ENCODE measurements around the gene LACRT. TPM values are rescaled to one million over a fixed set of nuclear protein-coding genes. Genes with fewer than 3 reads are reported as not detected.

Gene LACRT
- total and polyA plus RNA-seq, 4 donors = not detected

DNA sequence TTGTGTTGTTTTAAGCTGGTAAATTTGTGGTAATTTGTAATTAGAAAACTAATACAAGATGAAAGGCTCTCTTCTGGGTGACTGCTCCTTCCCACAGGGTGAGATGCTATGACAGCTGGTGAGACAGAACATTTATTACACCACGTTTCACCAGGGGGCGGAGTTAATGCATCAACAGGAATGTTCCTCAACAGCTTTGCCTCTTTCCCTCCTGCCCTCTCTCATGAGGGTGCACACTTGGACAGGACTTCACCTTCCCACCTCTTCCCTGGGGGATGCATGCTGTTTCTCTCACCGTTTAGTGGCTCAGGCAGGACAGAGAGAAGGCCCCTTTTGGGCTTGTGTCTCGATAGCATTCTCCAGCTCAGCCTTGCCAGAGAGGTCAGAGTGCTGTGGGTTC is 32.9 kb downstream of the LACRT start:
- H3K36me3 ChIP-seq (ENCODE audit: control insufficient read depth in 4 of 4, insufficient read depth in 3 of 4, low read depth in 1 of 4, low read length in 3 of 4) = no peaks in the 10 kb centered on the region
- no peaks in the 10 kb centered on the region for H3K27me3 ChIP-seq (ENCODE audit: control insufficient read depth in 4 of 4, insufficient read depth in 4 of 4, low read length in 3 of 4)
- 63% methylated on average over 4 of the region's 4 CpGs for WGBS
- H3K4me3 ChIP-seq (ENCODE audit: low read depth in 1 of 3, low read length in 3 of 3) = no peak overlapping the region
- no peaks in the 10 kb centered on the region for H3K9me3 ChIP-seq (ENCODE audit: control insufficient read depth in 4 of 4, low read length in 3 of 4)
- H3K27ac ChIP-seq (ENCODE audit: low read depth in 1 of 2, low read length in 2 of 2) = no peak overlapping the region
- H3K4me1 ChIP-seq (ENCODE audit: control insufficient read depth in 4 of 4, insufficient read depth in 4 of 4, low read length in 3 of 4) = peaks cover 0 to 3% (median 0%) of the 10 kb centered on the region in 4 donors
- DNase-seq (ENCODE audit: low spot score) = no peak
- no peak for TF ChIP-seq RAD21 (IDR thresholded peaks at IDR 0.05)
- no peak for TF ChIP-seq ATF3 (IDR thresholded peaks at IDR 0.05)
- no peak for TF ChIP-seq FOXA1 (IDR thresholded peaks at IDR 0.05)
- no peak for TF ChIP-seq HNF4A (conservative IDR thresholded peaks at IDR 0.05)
- no peak overlapping the region for H3K9ac ChIP-seq (ENCODE audit: low read depth in 1 of 2, low read length in 2 of 2)

DNA sequence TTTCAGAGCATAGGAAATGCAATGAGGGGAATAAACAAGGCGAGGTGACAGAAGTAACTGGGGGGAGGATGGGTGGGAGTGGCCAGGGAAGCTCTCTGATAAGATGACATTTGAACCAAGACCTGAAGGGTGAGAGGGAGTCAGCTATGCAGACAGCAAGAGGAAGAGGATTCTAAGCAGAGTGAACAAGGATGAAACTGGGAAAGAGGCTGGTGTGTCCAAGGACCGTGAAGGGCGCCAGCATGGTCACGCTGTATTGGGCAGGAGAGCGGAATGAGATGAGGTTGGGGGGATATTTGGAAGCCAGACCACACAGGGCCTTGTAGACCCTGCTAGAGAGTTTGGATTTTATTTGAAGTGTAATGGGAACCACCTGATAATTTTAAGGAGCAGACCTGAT is 35.7 kb downstream of the LACRT start:
- H3K4me1 ChIP-seq (ENCODE audit: control insufficient read depth in 4 of 4, insufficient read depth in 4 of 4, low read length in 3 of 4) = peaks cover 0 to 9% (median 1%) of the 10 kb centered on the region in 4 donors
- no peaks in the 10 kb centered on the region for H3K36me3 ChIP-seq (ENCODE audit: control insufficient read depth in 4 of 4, insufficient read depth in 3 of 4, low read depth in 1 of 4, low read length in 3 of 4)
- H3K27ac ChIP-seq (ENCODE audit: low read depth in 1 of 2, low read length in 2 of 2) = no peak overlapping the region
- DNase-seq (ENCODE audit: low spot score) = no peak
- no peaks in the 10 kb centered on the region for H3K27me3 ChIP-seq (ENCODE audit: control insufficient read depth in 4 of 4, insufficient read depth in 4 of 4, low read length in 3 of 4)
- H3K4me3 ChIP-seq (ENCODE audit: low read depth in 1 of 3, low read length in 3 of 3) = no peak overlapping the region
- H3K9ac ChIP-seq (ENCODE audit: low read depth in 1 of 2, low read length in 2 of 2) = no peak overlapping the region
- TF ChIP-seq HNF4A (conservative IDR thresholded peaks at IDR 0.05) (no peak), JUND (IDR thresholded peaks at IDR 0.05) (no peak), REST (IDR thresholded peaks at IDR 0.05) (no peak), FOXA2 (IDR thresholded peaks at IDR 0.05) (no peak), ATF3 (IDR thresholded peaks at IDR 0.05) (no peak), FOXA1 (IDR thresholded peaks at IDR 0.05) (no peak), ZBTB33 (IDR thresholded peaks at IDR 0.05) (no peak), SP1 (IDR thresholded peaks at IDR 0.05) (no peak), EGR1 (IDR thresholded peaks at IDR 0.05; ENCODE audit: low read depth in 2 of 2) (no peak)
- TF ChIP-seq, protein P1, sequence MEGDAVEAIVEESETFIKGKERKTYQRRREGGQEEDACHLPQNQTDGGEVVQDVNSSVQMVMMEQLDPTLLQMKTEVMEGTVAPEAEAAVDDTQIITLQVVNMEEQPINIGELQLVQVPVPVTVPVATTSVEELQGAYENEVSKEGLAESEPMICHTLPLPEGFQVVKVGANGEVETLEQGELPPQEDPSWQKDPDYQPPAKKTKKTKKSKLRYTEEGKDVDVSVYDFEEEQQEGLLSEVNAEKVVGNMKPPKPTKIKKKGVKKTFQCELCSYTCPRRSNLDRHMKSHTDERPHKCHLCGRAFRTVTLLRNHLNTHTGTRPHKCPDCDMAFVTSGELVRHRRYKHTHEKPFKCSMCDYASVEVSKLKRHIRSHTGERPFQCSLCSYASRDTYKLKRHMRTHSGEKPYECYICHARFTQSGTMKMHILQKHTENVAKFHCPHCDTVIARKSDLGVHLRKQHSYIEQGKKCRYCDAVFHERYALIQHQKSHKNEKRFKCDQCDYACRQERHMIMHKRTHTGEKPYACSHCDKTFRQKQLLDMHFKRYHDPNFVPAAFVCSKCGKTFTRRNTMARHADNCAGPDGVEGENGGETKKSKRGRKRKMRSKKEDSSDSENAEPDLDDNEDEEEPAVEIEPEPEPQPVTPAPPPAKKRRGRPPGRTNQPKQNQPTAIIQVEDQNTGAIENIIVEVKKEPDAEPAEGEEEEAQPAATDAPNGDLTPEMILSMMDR (IDR thresholded peaks at IDR 0.05; ENCODE audit: low read depth, low read length, missing input control) = no peak
- TF ChIP-seq, protein P2, sequence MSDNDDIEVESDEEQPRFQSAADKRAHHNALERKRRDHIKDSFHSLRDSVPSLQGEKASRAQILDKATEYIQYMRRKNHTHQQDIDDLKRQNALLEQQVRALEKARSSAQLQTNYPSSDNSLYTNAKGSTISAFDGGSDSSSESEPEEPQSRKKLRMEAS (IDR thresholded peaks at IDR 0.05) = no peak
- WGBS = 87% methylated on average over 5 of the region's 5 CpGs
- no peaks in the 10 kb centered on the region for H3K9me3 ChIP-seq (ENCODE audit: control insufficient read depth in 4 of 4, low read length in 3 of 4)
